IPS DF 4.7 (cell line): ENCODE data around the gene ALPI.
"Not testable (repeated sequence)": the region's sequence is repeated elsewhere in the genome, so short reads cannot be mapped to it uniquely, and the experiment has no call there.

Source experiments
- DNase-seq: peaks from one replicate; pipeline ENCODE4 v3.0.0-alpha.2; 2013; ENCODE audit warnings: low spot score; ENCODE audit errors: extremely low read depth

Gene ALPI

DNA sequence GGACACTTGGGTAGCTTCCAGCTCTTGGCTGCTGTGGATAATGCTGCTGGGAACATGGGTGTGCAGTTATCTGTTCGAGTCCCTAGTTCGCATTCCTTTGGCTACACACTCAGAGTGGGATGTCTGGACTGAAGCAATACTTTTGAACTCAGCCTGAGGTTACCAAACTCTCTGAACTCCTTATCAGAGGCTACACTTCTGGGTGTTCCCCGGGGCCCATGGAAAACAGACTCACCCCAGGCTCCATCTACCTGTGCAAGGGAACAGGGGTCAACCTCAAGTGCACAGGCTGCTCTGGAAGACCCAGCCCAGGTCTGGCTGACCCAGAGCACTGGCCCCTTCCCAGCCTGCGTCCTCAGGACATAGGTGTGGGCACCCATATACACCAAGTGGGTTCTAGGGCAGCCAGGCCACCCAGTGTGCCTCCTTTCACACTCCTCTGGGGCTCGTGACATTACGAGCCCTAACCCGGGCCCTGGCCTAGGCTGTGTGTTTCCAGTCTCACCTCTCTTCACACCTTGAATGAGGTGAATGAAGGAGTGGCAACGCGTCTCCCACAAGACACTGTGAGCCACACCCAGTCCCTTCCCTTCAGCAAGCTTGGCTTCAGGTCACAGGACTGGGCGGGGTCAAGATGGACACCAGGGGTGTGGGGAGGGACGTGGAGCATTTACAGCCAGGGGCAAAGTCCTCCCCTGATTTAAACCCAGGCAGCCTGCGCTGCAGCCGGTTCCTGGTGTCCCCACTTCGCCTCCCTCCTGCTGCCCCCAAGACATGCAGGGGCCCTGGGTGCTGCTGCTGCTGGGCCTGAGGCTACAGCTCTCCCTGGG is at the start of gene ALPI:
Gene ALPI (plus strand): TSS at position 728 of the 830 bp plus-strand sequence. CDS start 47 bp downstream, at position 775.
- DNase-seq: no peak

DNA sequence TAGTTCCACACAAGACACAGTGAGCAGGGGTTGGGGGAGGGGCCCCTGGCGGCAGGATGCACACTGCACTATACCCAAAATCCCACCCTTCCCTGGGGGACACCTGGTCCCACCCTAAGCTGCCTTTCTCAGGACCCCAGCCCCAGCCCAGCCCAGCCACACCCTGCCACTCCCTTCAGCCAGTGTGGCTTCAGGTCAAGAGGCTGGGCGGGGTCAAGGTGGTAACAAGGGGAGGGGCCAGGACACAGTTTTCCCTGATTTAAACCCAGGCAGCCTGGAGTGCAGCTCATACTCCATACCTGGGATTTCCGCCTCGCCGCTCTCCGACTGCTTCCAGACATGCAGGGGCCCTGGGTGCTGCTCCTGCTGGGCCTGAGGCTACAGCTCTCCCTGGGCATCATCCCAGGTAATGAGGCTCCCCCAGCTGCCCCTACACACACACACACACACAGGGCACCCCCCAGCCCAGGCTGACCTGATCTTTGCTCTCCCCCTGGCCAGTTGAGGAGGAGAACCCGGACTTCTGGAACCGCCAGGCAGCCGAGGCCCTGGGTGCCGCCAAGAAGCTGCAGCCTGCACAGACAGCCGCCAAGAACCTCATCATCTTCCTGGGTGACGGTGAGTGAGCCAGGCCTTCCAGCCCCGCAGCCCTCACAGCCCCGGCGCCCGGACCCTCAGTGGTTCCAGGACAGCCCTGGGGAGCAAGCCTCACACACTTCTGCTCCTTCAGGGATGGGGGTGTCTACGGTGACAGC is 49.2 kb upstream of the ALPI start, which contains the start of gene ALPG:
Gene ALPG (plus strand): TSS at position 289 of the 755 bp plus-strand sequence. CDS start 51 bp downstream, at position 340.
- DNase-seq: no peak

DNA sequence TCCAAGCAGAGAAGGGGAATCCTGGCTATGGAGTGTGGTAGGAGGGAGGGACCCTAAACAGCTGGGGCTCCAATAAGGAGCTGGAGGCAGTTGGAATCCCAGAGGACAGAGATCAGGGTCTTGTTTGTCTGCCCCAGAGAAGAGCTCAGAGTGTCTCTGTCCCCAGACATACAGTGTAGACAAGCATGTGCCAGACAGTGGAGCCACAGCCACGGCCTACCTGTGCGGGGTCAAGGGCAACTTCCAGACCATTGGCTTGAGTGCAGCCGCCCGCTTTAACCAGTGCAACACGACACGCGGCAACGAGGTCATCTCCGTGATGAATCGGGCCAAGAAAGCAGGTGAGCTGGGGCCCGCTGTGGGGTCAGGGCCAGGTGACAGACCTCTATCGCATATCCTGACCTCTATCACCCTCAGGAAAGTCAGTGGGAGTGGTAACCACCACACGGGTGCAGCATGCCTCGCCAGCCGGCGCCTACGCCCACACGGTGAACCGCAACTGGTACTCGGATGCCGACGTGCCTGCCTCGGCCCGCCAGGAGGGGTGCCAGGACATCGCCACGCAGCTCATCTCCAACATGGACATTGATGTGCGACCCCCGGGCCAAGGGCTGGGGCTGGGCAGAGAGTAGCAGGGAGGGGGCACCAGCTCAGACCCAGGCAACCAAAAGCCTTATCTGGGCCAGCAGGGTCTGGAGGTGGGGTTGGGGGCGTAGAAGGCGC is 48.4 kb upstream of the ALPI start:
- DNase-seq: not testable (repeated sequence)

- DNase-seq: not testable (repeated sequence)
Measured at GRCh38 chr2:232408269-232408668, 47.7 kb upstream of the ALPI start.

DNA sequence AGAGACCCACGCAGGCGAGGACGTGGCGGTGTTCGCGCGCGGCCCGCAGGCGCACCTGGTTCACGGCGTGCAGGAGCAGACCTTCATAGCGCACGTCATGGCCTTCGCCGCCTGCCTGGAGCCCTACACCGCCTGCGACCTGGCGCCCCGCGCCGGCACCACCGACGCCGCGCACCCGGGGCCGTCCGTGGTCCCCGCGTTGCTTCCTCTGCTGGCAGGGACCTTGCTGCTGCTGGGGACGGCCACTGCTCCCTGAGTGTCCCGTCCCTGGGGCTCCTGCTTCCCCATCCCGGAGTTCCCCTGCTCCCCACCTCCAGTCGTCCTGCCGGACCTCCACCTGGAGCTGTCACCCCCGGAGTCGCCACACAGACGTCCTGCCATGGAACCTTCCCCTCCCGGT is 46.3 kb upstream of the ALPI start:
- not testable (repeated sequence) for DNase-seq

GRCh38 chr2:232410238-232410900 is 45.6 kb upstream of the ALPI start:
- DNase-seq: no peak

DNA sequence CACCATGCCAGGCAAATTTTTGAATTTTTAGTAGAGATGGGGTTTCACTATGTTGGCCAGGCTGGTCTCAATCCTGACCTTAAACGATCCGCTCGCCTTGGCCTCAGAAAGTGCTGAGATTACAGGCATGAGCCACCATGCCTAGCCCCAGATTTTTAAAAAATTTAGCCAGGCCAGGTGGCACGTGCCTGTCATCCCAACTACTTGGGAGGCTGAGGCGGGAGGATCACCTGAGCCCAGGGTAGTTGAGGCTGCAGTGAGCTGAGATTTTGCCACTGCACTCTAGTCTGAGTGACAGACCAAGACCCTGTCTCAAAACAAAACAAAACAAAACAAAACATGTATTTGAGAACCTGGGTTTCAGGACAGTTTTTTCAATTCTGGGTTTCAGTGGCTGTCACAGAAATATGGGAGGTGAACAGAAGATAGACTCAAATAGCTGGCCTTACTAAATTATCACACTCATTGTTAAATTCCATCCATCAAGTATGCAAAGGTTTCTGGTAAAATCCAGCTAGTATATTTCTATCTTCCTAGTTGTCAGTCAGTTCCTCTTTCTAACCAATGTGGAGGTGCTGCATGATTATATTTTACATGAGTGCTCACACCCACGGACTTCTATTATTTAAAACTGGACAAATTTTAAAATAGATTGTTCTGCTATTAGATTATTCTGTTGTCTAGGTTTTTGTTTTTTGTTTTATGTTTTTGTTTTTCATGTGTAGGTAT is 43.9 kb upstream of the ALPI start:
- no peak for DNase-seq

DNA sequence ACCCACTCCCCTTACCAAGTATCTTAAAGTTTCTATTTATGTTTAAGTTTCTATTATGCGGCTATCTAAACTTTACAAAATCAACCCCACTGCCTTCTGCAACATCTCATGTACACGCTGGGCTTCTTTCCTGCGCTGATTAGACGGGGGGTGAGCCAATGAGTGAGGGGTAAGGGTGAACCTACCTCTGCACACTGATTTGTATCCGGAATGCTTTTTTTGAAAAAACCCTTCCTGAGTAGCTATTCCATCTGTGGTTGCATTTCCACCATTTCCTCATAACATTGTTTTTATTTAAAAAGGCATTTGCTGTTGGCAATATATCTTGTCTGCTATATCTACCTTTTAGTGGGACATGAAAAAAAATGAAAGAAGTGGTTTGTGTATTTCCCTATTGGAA is 43.0 kb upstream of the ALPI start:
- DNase-seq: no peak

GRCh38 chr2:232415138-232415690 is 40.7 kb upstream of the ALPI start:
- DNase-seq: no peak

DNA sequence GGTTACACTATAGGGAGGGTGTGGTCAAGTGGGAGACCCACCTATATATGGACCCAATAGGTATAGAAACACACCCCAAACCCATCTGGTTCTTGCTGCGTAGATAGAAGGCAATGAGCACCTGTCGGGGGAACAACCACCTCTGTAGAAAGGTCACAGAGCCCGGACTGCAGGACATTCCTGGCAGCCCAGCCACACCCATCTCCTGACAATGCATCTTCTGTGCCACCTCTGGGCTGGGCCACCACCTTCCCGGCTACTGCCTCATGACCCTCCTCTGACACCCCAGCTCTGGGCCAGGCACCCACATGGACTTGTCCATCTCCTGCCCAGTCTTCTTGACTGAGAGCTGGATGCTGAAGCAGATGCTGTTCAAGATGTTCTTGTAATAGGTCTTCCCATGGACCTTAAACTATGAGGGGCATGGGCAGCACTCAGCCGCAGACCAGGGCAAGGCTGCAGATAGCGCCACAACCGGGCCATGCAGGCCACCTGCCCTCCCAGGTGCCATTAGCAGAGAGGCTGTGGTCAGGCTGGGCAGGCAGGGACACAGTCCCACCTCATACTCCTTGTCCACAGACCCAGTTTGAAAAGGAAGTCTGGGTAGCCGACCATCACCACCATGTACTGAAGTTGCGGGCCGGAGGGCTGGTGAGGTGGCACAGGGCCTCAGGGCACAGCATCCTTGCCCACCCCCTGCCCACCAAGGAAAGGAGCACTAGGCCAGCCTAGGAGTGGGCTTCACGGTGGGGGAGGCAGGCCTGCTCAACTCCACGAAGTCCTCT is 40.0 kb upstream of the ALPI start:
- DNase-seq: no peak

GRCh38 chr2:232416521-232417470 is 39.2 kb upstream of the ALPI start:
- DNase-seq: no peak

DNA sequence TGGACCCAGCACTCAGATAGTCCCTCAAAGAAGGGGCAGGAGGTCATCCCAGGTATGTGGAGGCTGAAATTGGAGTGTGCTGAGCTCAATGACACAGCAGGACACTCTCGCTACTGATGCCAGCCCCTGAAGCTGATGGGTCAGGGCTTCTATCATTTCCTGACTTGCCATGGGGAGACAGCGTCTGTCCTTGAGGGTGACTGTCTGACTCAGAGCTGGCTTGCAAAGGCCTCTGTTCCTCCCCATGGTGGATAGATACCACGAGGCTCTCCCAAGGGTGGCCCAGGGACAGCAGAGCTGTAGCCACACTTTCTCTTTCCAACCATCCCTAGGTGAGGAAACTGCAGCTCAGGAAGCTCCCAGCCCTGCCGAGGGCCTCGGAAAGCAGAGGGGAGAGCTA is 38.5 kb upstream of the ALPI start:
- no peak for DNase-seq

DNA sequence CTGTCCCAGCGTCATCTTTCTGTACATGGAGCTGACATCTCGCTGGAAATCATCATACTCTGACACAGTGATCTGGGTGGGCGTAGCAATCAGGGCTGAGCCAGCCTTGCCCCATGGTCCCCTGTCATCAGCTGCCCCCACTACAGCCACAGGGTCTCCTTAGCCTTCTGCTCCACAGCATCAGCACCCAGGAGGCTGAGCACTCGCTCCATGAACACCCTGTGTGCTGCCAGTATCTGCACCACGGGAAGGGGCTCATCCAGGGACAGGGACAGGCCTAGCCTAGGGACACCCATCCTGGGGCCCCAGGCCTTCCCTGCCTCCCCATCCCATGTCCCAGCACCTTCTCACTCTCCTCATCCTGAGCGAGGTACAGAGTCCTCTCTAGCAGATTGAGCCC is 37.9 kb upstream of the ALPI start:
- DNase-seq: no peak

GRCh38 chr2:232418466-232419244 is 37.3 kb upstream of the ALPI start:
- no peak for DNase-seq

DNA sequence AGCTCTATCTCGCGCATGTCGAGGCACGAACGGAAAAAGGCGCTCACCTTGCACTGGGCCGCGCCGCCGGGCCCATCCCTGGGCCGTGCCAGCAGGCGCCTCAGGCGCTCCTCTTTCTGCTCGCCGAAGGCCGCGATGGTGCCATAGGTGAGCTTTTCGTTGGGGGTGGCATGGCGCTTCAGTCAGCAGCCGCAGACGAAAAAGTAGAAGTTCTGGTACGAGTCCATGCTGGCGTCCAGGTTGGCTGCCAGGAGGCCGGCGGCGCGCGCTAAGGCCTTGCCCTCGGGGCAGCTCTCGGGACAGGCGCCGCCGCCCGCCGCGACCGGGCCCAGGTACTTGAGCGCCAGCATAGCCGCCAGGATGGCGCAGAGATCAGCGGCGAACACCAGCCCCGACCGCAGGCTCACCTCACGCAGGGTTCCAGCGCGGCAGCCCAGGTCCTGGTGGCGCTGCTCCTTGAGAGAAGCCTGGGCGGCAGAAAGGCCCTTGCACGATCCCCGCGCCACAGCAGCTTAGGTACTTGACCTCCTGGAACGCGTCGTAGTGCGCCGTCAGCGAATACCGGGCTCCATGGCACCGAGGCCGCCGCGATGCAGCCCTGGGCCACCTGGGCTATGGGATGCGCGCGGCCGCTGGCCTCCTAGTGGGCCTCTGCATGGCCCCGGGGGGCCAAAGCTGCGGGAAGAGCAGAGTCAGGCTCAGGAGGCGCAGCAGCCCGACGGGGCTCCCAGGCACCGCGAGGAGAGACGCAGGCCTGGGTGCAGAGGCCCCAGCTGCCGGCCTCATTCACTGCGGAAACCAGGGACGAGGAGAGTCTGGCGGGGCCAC is 36.5 kb upstream of the ALPI start:
- DNase-seq: no peak

GRCh38 chr2:232420073-232420454 is 35.9 kb upstream of the ALPI start:
- DNase-seq: no peak
